Midbrain (tissue), 1 donor: ENCODE results near the gene OR4K1.
"Not testable (repeated sequence)": the region's sequence is repeated elsewhere in the genome, so short reads cannot be mapped to it uniquely, and the experiment has no call there.

Experiments
- DNase-seq: peaks from one replicate; lab custom pipeline; 2025; lab: John Stamatoyannopoulos, UW

Gene OR4K1

DNA sequence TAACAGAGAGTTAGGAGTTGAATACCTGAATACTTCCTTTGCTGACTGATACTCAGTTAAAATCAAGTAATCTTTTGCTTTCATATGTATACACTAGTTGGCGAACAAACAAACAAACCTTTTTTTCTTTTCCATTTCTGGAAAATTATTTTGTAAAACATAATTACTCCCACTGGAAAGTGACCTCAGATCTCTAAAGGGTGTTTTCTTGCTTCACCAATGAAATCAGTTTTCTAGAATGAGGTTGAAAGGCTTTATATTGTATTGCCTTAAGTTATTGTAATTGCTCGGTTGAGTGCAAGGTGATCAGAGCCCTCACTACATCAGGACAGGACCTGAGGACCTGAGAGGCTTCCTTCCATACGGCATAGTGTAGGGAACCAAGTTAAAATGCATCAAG, at the start of gene OR4K1:
TSS of gene OR4K1 (plus strand) at position 301 of the 400 bp plus-strand sequence. CDS start 4,750 bp downstream, outside the sequence.
- DNase-seq = no peak

DNA sequence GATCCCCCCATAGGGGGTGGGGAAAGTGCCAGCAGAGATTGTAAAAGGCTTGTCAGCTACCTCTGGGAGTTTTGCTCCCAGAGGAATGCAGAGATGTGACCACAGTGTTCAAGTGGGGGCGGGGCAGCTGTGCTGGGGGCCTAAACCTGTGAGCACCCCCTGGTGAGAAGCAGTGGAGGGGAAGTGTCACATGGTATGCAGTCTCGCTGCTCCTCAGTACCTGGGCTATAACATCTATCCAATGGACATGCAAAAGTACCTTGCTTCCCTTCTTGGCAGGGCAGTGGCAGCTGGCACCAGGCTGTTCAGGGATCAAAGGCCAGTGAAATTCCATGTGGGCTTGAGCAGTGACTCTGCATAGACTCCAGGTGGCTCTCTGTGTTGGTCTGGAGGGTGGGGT, 35.4 kb upstream of the OR4K1 start:
- DNase-seq = no peak

DNA sequence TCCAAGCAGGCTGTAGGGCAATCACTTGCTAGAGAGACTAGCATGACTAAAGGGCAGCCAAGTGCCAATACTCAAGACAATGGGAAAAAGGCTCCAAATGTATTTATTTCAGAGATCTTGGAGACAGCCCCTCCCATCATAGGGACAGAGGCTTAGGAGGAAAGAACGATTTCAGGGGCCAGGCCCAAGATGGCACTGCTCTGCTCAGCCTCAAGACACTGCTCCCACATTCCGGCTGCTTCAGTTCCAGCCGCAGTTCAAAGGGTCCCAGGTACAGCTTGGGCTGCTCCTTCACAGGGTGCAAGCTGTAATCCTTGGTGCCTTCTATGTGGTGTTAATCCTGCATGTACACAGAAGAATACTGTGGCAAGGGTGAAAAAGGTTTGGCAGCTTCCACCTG, 29.7 kb upstream of the OR4K1 start:
- no peak for DNase-seq

- no peak for DNase-seq
Measured at GRCh38 chr14:19902409-19902808, 28.3 kb upstream of the OR4K1 start.

GRCh38 chr14:19906665-19907064, 24.1 kb upstream of the OR4K1 start:
- no peak for DNase-seq

- DNase-seq = no peak
Measured at GRCh38 chr14:19911114-19911513, 19.6 kb upstream of the OR4K1 start.

DNA sequence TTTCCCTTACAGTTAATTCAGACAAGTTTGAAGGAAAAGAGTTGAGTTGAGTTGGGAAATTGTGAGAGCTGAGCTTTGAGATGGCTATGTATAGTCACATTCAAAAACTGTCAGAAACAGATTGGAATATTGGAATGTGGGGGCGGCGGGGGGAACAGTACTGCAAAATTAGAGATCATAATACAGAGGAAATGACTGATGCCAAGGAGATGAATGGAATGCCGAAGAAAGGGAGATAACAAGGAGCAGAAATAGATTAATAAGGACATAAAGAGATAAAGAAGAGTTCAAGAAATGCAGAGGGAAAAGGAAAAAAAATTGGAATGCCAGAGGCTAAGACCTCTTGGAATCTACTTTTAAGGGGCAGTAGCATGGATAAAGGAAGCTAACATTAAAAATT, 13.5 kb upstream of the OR4K1 start:
- no peak for DNase-seq

DNA sequence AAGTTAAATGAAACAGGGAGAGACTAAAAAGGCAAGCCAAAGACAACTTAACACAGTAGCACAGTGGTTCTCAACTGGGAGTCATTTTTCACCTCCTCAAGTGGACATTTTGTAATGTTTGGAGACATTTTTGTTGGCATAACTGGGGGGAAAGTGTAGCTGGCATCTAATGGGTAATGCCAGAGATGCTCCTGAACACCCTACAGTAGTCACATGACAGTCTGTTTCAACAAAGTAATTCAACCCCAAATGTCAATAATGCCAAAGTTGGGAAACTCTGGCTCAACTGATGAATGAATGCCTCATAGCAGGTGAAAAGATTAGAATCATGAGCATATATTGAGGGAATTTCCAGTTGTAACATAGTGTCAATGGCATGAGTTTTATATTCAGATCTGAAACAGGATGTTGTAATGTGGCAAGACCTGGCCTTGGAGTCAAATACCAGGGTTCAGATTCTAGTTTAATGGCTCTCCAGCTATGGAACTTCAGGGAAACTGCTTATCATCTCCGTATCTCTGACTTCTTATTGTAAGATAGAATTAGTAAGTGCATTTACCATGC, 12.7 kb upstream of the OR4K1 start:
- DNase-seq = no peak

DNA sequence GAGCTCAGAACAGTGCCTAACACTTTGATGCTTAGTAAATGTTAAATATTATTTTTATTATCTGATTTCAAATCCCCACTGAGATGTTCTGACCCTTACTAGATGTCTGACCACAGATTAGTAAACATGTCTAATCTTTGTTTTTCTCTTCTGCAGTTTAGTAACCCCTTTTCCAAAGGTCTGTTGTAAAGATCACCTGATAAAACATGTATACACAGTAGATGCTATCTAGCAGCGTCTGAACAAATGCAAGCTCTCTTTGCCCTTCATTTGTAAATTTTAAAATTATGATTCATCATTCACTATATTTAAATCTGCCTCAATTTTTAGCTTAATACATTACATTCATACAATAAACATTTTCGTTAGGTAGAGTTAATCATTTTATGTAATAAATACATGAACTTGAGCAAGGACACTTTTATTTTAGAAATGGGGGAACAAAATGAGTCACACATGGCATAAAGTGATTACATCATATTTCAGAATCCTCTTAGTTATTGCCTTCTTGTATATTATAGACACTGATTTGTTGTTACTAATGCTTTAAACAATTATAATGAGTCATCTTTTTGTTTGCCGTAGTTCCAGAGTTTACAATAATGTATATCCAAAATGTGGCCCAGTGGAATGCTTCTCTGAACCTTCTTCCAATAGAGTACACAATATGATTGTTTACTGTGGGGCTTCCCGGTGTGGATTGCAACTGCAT, 12.0 kb upstream of the OR4K1 start:
- no peak for DNase-seq

DNA sequence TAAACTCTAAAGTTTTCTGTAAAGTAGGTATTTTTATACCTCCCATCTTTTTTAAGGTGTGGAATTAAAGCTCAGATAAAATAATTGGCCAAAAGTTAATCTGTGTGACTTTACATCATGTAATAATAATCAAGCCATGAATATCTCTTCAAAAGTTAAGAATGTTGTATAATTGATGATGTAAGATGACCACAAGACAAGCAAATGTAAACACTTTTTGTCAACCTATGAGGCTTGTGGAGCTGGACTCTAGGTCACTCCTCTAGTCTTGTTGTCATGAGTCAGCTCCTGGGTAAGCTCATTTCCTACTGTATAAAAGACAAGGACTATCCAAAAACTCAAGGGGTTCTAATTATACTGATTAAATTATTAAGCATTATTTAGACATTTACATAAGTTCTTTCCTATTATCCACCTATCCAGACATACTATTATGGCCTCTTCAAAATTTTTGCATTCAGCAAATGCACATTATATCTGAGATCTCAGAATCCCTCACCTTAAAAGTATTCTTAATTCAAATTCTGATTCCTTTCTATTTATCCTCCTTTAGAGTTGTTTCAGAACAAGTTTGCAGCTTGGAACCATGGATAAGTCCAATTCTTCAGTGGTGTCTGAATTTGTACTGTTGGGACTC, 10.6 kb upstream of the OR4K1 start, which contains the start of gene OR4K5:
TSS of gene OR4K5 (plus strand) at position 587 of the 637 bp plus-strand sequence. CDS start at position 587, 0 bp downstream.
- no peak for DNase-seq

GRCh38 chr14:19941668-19942067, 11.0 kb downstream of the OR4K1 start:
- no peak for DNase-seq

DNA sequence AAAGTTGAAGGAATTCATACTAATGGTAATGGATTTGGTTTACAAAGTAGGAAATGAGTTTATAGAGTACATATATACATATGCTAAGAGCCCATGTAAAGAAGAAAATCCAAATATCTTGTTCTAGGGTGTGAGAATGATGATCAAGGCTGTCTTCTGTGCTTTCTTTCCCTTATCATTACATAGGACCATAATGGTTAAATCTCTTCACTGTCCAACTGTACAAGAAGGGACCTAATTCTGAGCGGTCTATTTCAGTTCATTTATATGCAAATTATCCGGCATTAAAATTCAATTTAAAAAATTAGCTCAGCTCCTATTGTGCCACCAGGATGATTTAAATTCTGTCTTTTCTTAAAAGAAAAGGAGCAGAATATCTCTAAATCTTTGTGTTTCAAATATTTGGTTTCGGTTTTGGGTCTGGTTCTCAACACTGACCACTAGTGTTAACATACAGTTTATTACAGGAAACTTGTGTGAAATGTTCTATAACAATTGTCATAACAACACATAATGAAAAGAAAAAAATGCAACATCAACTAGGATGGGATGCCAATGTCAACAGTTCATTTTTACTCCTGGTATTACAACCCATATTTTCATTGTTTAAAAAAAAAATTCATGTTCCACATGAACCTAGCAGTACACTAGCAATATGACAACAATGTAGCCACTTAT, 16.8 kb downstream of the OR4K1 start:
- no peak for DNase-seq

GRCh38 chr14:19949218-19949617, 18.5 kb downstream of the OR4K1 start:
- no peak for DNase-seq

GRCh38 chr14:19969735-19970134, 39.0 kb downstream of the OR4K1 start:
- DNase-seq = not testable (repeated sequence)

GRCh38 chr14:19974844-19975243, 44.1 kb downstream of the OR4K1 start:
- DNase-seq = no peak

GRCh38 chr14:19975291-19975690, 44.6 kb downstream of the OR4K1 start, which contains the start of gene OR4K15:
Gene OR4K15, plus strand, starts transcription at chr14:19975591. Its CDS starts 0 bp downstream, at chr14:19975591.
- no peak for DNase-seq
